A549 (cell line): Measurements from ENCODE around the gene TKTL2. TPM values are rescaled to one million over a fixed set of nuclear protein-coding genes. Genes with fewer than 3 reads are reported as not detected.

Experiments
- ATAC-seq, 2 experiments: fragments of 200-7000 bp in 1 of 2; fragments of >200 bp in 1 of 2; cut with Nextera tagmentation in 1 of 2; cut with Tn5 transposase in 1 of 2; 3 replicates each; pipeline versions ENCODE4 v1.8.0 to v1.9.1; 2018 to 2020; ENCODE audit warnings: mild to moderate bottlenecking in 1 of 2, moderate library complexity in 1 of 2
- CTCF ChIA-PET: fragments of 300-600 bp; sonication (Branson Sonifier 250); formaldehyde crosslinking; extraction: SDS; loops from one replicate; lab custom pipeline; 2021; ENCODE audit warnings: antibody characterized with exemption, inconsistent platforms; lab: Yijun Ruan, JAX
- POLR2A ChIA-PET: fragments of 350-600 bp; formaldehyde crosslinking; extraction: SDS; loops from one replicate; lab custom pipeline; 2021; ENCODE audit warnings: antibody characterized with exemption, inconsistent platforms; lab: Yijun Ruan, JAX
- DNase-seq, 2 experiments: peaks; one replicate each; pipeline versions ENCODE4 v3.0.0 to v3.0.0-alpha.2; 2011 to 2016; ENCODE audit warnings: low read depth in 1 of 2, low spot score in 1 of 2
- FAIRE-seq: peaks from 2 replicates; lab custom pipeline; 2011; peaks lifted over from hg19 to GRCh38; lab: Jason Lieb, UNC
- H3K27ac ChIP-seq, 2 experiments: fragments of >200 bp; sonication (Bioruptor Twin); formaldehyde crosslinking; 3 replicates each; pipeline ENCODE4 v1.5.1; 2016 to 2017
- H3K4me1 ChIP-seq: fragments of >200 bp; sonication (Bioruptor Twin); formaldehyde crosslinking; 3 replicates; pipeline ENCODE4 v1.6.1; 2016
- H3K4me2 ChIP-seq: fragments of >200 bp; sonication (Bioruptor Twin); formaldehyde crosslinking; 3 replicates; pipeline ENCODE4 v1.6.1; 2016
- H3K4me3 ChIP-seq: fragments of >200 bp; sonication (Bioruptor Twin); formaldehyde crosslinking; 3 replicates; pipeline ENCODE4 v1.5.1; 2016
- H3K9me3 ChIP-seq: fragments of >200 bp; sonication (Bioruptor Twin); formaldehyde crosslinking; 3 replicates; pipeline ENCODE4 v1.6.1; 2016
- CBX8 ChIP-seq: fragments of 200-600 bp; sonication (generic); IDR thresholded peaks from 2 replicates; pipeline ENCODE4 v1.6.1; 2016
- EHMT2 ChIP-seq: fragments of 200-600 bp; sonication (generic); IDR thresholded peaks from 2 replicates; pipeline ENCODE4 v1.6.1; 2016; ENCODE audit warnings: antibody characterized with exemption, low read depth, mild to moderate bottlenecking, moderate library complexity
- ELK1 ChIP-seq: fragments of 150-350 bp; IDR thresholded peaks from 2 replicates; pipeline ENCODE4 v1.6.1; 2014; ENCODE audit warnings: low read depth, mild to moderate bottlenecking, low read length
- FOSB ChIP-seq: fragments of 250-450 bp; sonication (Bioruptor Pico); IDR thresholded peaks from 2 replicates; pipeline ENCODE4 v1.5.0; 2020; ENCODE audit warnings: mild to moderate bottlenecking, moderate library complexity
- HEYL ChIP-seq: fragments of 250-450 bp; sonication (Bioruptor Pico); IDR thresholded peaks from 2 replicates; pipeline ENCODE4 v1.8.0; 2021; ENCODE audit warnings: mild to moderate bottlenecking, moderate library complexity
- HMGXB4 ChIP-seq: fragments of 250-450 bp; sonication (Bioruptor Pico); IDR thresholded peaks from 2 replicates; pipeline ENCODE4 v1.5.0; 2021; ENCODE audit warnings: mild to moderate bottlenecking, moderate library complexity, borderline replicate concordance
- JUN ChIP-seq, 2 experiments: fragments of >200 bp; sonication (Bioruptor Twin); formaldehyde crosslinking; IDR thresholded peaks; 2 replicates in 1 of 2; 3 replicates in 1 of 2; pipeline ENCODE4 v1.6.1; 2016 to 2017
- KDM1A ChIP-seq: fragments of 200-600 bp; sonication (generic); IDR thresholded peaks from 2 replicates; pipeline ENCODE4 v1.6.1; 2016; ENCODE audit warnings: low read depth, mild to moderate bottlenecking
- MAX ChIP-seq: IDR thresholded peaks from 2 replicates; pipeline ENCODE4 v1.6.1; 2012
- NR3C1 ChIP-seq: fragments of >200 bp; sonication (Bioruptor Twin); formaldehyde crosslinking; IDR thresholded peaks from 3 replicates; pipeline ENCODE4 v1.6.1; 2017
- PHF8 ChIP-seq: fragments of 200-600 bp; sonication (generic); IDR thresholded peaks from 2 replicates; pipeline ENCODE4 v1.6.1; 2016; ENCODE audit warnings: low read depth, mild to moderate bottlenecking, antibody characterized with exemption, moderate library complexity, borderline replicate concordance
- RAD21 ChIP-seq, 2 experiments: fragments of >200 bp in 1 of 2; sonication (Bioruptor Twin) in 1 of 2; formaldehyde crosslinking in 1 of 2; IDR thresholded peaks in 1 of 2; conservative IDR thresholded peaks in 1 of 2; 2 replicates in 1 of 2; 3 replicates in 1 of 2; pipeline ENCODE4 v1.6.1; 2012 to 2018; ENCODE audit warnings: inconsistent platforms in 1 of 2
- RFX5 ChIP-seq: fragments of 450-650 bp; IDR thresholded peaks from 2 replicates; pipeline ENCODE4 v1.7.1; 2014; ENCODE audit warnings: antibody characterized with exemption, mild to moderate bottlenecking, moderate library complexity
- TP53 ChIP-seq: fragments of 250-450 bp; sonication (Bioruptor Pico); IDR thresholded peaks from 2 replicates; pipeline ENCODE4 v1.5.0; 2021; ENCODE audit warnings: mild to moderate bottlenecking, moderate library complexity
- ZNF302 ChIP-seq: fragments of 250-450 bp; sonication (Bioruptor Pico); IDR thresholded peaks from 2 replicates; pipeline ENCODE4 v1.9.0; 2021; ENCODE audit warnings: inconsistent platforms, mild to moderate bottlenecking, moderate library complexity
- WGBS: methylation state at CpG from one replicate; pipeline ENCODE4 v1.1.6; 2017; ENCODE audit errors: missing lambda C conversion rate; 5-methylcytosine and 5-hydroxymethylcytosine counted together
- polyA plus RNA-seq, 4 experiments: library from polyadenylated mRNA; depleted of rRNA in 3 of 4; stranded (reverse); fragments of >200 nt; fragmentation: RNase III in 1 of 4; extraction: RNeasy Plus Mini Kit Qiagen cat#74134 plus additional on column Dnase treatment in 1 of 4; gene quantifications; 2 replicates in 3 of 4; 3 replicates in 1 of 4; pipeline ENCODE4 v1.2.3, GENCODE V29; 2011 to 2017
- TF ChIP-seq, protein P1 (sequence below): IDR thresholded peaks from 2 replicates; pipeline ENCODE4 v1.6.1; 2012; ENCODE audit warnings: low read depth, borderline replicate concordance
- TF ChIP-seq, protein P2 (sequence below): fragments of >200 bp; sonication (Bioruptor Twin); formaldehyde crosslinking; IDR thresholded peaks from 2 replicates; pipeline ENCODE4 v1.6.1; 2016
- TF ChIP-seq, protein P3 (sequence below): fragments of >200 bp; sonication (Bioruptor Twin); formaldehyde crosslinking; IDR thresholded peaks from 3 replicates; pipeline ENCODE4 v1.6.1; 2016
- TF ChIP-seq, protein P4 (sequence below): fragments of >200 bp; sonication (Bioruptor Twin); formaldehyde crosslinking; IDR thresholded peaks from 3 replicates; pipeline ENCODE4 v1.5.1; 2016

TKTL2 gene
- polyA plus RNA-seq, 2 of the 4 experiments (the other 2 are of a cell fraction) = not detected

- TF ChIP-seq, protein P1, sequence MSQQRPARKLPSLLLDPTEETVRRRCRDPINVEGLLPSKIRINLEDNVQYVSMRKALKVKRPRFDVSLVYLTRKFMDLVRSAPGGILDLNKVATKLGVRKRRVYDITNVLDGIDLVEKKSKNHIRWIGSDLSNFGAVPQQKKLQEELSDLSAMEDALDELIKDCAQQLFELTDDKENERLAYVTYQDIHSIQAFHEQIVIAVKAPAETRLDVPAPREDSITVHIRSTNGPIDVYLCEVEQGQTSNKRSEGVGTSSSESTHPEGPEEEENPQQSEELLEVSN = peak; percentile 85
- TF ChIP-seq JUN (IDR thresholded peaks at IDR 0.05) = peak; percentile 74 to 88; a peak in 3 of 5 replicates
These were observed 21.0 kb upstream of the TKTL2 start, which contains the start of gene TMA16 (continued) for GRCh38 chr4:163494360-163495241.

- ChIA-PET CTCF (interaction anchor here (0.7 to 2.1 kb wide), 13 partner anchors 8 to 541 kb away, joined by 3 to 6 read pairs (median 3); no protein-coding TSS in a partner anchor), POLR2A (interaction anchor here (0.6 to 1.3 kb wide), 14 partner anchors 9 to 1227 kb away, joined by 3 to 14 read pairs (median 4); no protein-coding TSS in a partner anchor)
- peak overlapping the region; percentile 85 for H3K4me2 ChIP-seq
- H3K27ac ChIP-seq = peak overlapping the region; percentile 98 to 99
- FAIRE-seq (no peak), DNase-seq (peak in 1 of 2 experiments; percentile 16), ATAC-seq (peak in 1 of 2 experiments; percentile 71; a peak in 3 of 6 replicates)
- WGBS = 2% methylated on average over 23 of the region's 28 CpGs
- peak overlapping the region; percentile 91 for H3K4me3 ChIP-seq
- TF ChIP-seq KDM1A = no peak
- no peaks in the 10 kb centered on the region for H3K9me3 ChIP-seq
- peaks cover 12% of the 10 kb centered on the region; the same call in 2 of the 3 replicates for H3K4me1 ChIP-seq
These were observed 20.2 kb upstream of the TKTL2 start for GRCh38 chr4:163493643-163494359.

- H3K4me2 ChIP-seq = peak overlapping the region; percentile 85
- FAIRE-seq = no peak
- no peak for TF ChIP-seq TP53 (CRISPR knock-in tag)
- no peak for TF ChIP-seq EHMT2
- TF ChIP-seq HEYL (CRISPR knock-in tag) = no peak
- TF ChIP-seq ELK1 = no peak
- TF ChIP-seq CBX8 = no peak
- no peak for TF ChIP-seq HMGXB4 (CRISPR knock-in tag)
- TF ChIP-seq, protein P1 = no peak
- no peak for TF ChIP-seq PHF8
- TF ChIP-seq NR3C1 = no peak
- POLR2A ChIA-PET = no interaction called here
- peak overlapping the region; percentile 91 for H3K4me3 ChIP-seq
- WGBS = 85% methylated on average over 6 of the region's 6 CpGs
- DNase-seq = peak in 1 of 2 experiments; percentile 45
- no peaks in the 10 kb centered on the region for H3K9me3 ChIP-seq
- peaks cover 12% of the 10 kb centered on the region; the same call in 2 of the 3 replicates for H3K4me1 ChIP-seq
- H3K27ac ChIP-seq = peak overlapping the region; percentile 98 to 99; a peak in 5 of 6 replicates
- CTCF ChIA-PET = interaction anchor here (0.6 to 2.1 kb wide), 8 partner anchors 9 to 996 kb away, joined by 3 to 6 read pairs (median 3); no protein-coding TSS in a partner anchor
- no peak for ATAC-seq
These were observed 19.5 kb upstream of the TKTL2 start for GRCh38 chr4:163492951-163493504.

DNA sequence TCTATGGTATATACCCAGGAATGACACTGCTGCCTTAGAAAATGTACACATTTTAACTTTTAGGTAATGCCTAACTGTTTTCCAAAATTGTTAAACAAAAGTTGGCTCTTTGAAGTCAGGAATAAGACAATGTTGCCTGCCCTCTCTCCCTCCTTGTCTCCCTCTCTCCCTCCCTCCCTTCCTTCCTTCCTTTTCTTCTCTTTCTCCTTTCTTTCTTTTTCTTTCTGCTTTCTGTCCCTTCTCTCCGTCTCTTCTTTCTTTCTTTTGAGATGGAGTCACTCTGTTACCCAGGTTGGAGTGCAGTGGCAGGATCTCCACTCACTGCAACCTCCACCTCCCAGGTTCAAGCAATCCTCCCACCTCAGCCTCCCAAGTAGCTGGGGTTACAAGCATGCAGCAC, 16.4 kb upstream of the TKTL2 start:
- DNase-seq (no peak), FAIRE-seq (no peak), ATAC-seq (no peak)
- WGBS = 71% methylated on average over 1 of the region's 1 CpG
- no peak overlapping the region for H3K4me3 ChIP-seq
- POLR2A ChIA-PET = no interaction called here
- H3K4me1 ChIP-seq = no peaks in the 10 kb centered on the region
- CTCF ChIA-PET = no interaction called here
- no peaks in the 10 kb centered on the region for H3K9me3 ChIP-seq
- H3K4me2 ChIP-seq = no peak overlapping the region
- H3K27ac ChIP-seq = no peak overlapping the region
- no peak for TF ChIP-seq RFX5
- TF ChIP-seq, protein P2, sequence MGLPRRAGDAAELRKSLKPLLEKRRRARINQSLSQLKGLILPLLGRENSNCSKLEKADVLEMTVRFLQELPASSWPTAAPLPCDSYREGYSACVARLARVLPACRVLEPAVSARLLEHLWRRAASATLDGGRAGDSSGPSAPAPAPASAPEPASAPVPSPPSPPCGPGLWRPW = no peak
- no peak for TF ChIP-seq RAD21 (conservative IDR thresholded peaks at IDR 0.05 in 1 of 2, IDR thresholded peaks at IDR 0.05 in 1 of 2)
- TF ChIP-seq MAX = no peak
- TF ChIP-seq, protein P3, sequence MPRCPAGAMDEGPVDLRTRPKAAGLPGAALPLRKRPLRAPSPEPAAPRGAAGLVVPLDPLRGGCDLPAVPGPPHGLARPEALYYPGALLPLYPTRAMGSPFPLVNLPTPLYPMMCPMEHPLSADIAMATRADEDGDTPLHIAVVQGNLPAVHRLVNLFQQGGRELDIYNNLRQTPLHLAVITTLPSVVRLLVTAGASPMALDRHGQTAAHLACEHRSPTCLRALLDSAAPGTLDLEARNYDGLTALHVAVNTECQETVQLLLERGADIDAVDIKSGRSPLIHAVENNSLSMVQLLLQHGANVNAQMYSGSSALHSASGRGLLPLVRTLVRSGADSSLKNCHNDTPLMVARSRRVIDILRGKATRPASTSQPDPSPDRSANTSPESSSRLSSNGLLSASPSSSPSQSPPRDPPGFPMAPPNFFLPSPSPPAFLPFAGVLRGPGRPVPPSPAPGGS = no peak
- TF ChIP-seq, protein P4, sequence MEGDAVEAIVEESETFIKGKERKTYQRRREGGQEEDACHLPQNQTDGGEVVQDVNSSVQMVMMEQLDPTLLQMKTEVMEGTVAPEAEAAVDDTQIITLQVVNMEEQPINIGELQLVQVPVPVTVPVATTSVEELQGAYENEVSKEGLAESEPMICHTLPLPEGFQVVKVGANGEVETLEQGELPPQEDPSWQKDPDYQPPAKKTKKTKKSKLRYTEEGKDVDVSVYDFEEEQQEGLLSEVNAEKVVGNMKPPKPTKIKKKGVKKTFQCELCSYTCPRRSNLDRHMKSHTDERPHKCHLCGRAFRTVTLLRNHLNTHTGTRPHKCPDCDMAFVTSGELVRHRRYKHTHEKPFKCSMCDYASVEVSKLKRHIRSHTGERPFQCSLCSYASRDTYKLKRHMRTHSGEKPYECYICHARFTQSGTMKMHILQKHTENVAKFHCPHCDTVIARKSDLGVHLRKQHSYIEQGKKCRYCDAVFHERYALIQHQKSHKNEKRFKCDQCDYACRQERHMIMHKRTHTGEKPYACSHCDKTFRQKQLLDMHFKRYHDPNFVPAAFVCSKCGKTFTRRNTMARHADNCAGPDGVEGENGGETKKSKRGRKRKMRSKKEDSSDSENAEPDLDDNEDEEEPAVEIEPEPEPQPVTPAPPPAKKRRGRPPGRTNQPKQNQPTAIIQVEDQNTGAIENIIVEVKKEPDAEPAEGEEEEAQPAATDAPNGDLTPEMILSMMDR = no peak
- TF ChIP-seq ZNF302 (CRISPR knock-in tag) = no peak
- TF ChIP-seq FOSB (CRISPR knock-in tag) = no peak
